H1 (cell line): ENCODE measurements around the gene SEZ6L. TPM values are rescaled to one million over a fixed set of nuclear protein-coding genes. Genes with fewer than 3 reads are reported as not detected.

Experiments
- CTCF ChIA-PET: fragments of 300-600 bp; sonication (Branson Sonifier 250); formaldehyde crosslinking; loops from one replicate; lab custom pipeline; 2021; ENCODE audit not compliant: partially characterized antibody; lab: Charles Lee
- POLR2A ChIA-PET: fragments of 300-600 bp; sonication (Branson Sonifier 250); formaldehyde crosslinking; loops from one replicate; lab custom pipeline; 2021; ENCODE audit warnings: inconsistent platforms; ENCODE audit not compliant: partially characterized antibody; lab: Charles Lee
- DNase-seq, 2 experiments: peaks; one replicate each; pipeline versions ENCODE4 v3.0.0 to v3.0.0-alpha.2; 2010 to 2022; ENCODE audit warnings: low spot score in 2 of 2, low read depth in 1 of 2, mixed read lengths in 1 of 2
- FAIRE-seq: peaks from 2 replicates; lab custom pipeline; 2011; peaks lifted over from hg19 to GRCh38; lab: Jason Lieb, UNC
- H2AFZ ChIP-seq: 2 replicates; pipeline ENCODE4 v1.8.1; 2012; ENCODE audit warnings: low read length, inconsistent platforms
- H2AK5ac ChIP-seq: 2 replicates; pipeline ENCODE4 v1.6.1; 2013; ENCODE audit warnings: low read depth, low read length
- H2BK120ac ChIP-seq: replicated peaks from 2 replicates; pipeline ENCODE3; 2013; ENCODE audit warnings: low read depth, low read length, inconsistent platforms
- H2BK12ac ChIP-seq: 2 replicates; pipeline ENCODE4 v1.6.1; 2013; ENCODE audit warnings: low read depth, low read length
- H2BK15ac ChIP-seq: 2 replicates; pipeline ENCODE4 v1.6.1; 2013; ENCODE audit warnings: low read length
- H2BK20ac ChIP-seq: 2 replicates; pipeline ENCODE4 v1.6.1; 2013; ENCODE audit warnings: low read length
- H2BK5ac ChIP-seq: 2 replicates; pipeline ENCODE4 v1.6.1; 2013; ENCODE audit warnings: low read depth, low read length
- H3K14ac ChIP-seq: 2 replicates; pipeline ENCODE4 v1.6.1; 2013; ENCODE audit warnings: inconsistent platforms; ENCODE audit not compliant: insufficient read length
- H3K18ac ChIP-seq: 2 replicates; pipeline ENCODE4 v1.6.1; 2013; ENCODE audit warnings: low read length; ENCODE audit errors: extremely low read depth
- H3K23ac ChIP-seq: 2 replicates; pipeline ENCODE4 v1.6.1; 2013; ENCODE audit warnings: inconsistent platforms; ENCODE audit not compliant: insufficient read length
- H3K23me2 ChIP-seq: 2 replicates; pipeline ENCODE4 v1.6.1; 2013; ENCODE audit warnings: low read depth, low read length
- H3K27ac ChIP-seq: 2 replicates; pipeline ENCODE4 v1.6.1; 2011; ENCODE audit warnings: low read depth, low read length, inconsistent platforms
- H3K27me3 ChIP-seq, 4 experiments: replicated peaks in 1 of 4; 1 replicate in 1 of 4; 2 replicates in 3 of 4; pipeline versions ENCODE4 v1.6.1 to v1.8.1; 2011 to 2013; ENCODE audit warnings: low read length in 3 of 4, mild to moderate bottlenecking in 3 of 4, inconsistent platforms in 2 of 4, mixed read lengths in 2 of 4, moderate library complexity in 1 of 4; ENCODE audit not compliant: control insufficient read depth in 3 of 4, insufficient read depth in 3 of 4; ENCODE audit errors: extremely low read depth in 1 of 4
- H3K36me3 ChIP-seq, 4 experiments: 2 replicates each; pipeline versions ENCODE4 v1.6.1 to v1.8.1; 2011 to 2013; ENCODE audit warnings: mild to moderate bottlenecking in 4 of 4, low read length in 3 of 4, moderate library complexity in 2 of 4, control low read depth in 1 of 4, inconsistent platforms in 1 of 4; ENCODE audit not compliant: insufficient read depth in 4 of 4, control insufficient read depth in 2 of 4
- H3K4ac ChIP-seq: replicated peaks from 2 replicates; pipeline ENCODE3; 2013; ENCODE audit warnings: low read length, low read depth, mixed read lengths, inconsistent platforms; ENCODE audit not compliant: insufficient read length
- H3K4me1 ChIP-seq, 4 experiments: replicated peaks in 1 of 4; 1 replicate in 1 of 4; 2 replicates in 3 of 4; pipeline versions ENCODE4 v1.6.1 to v1.8.1; 2011 to 2013; ENCODE audit warnings: low read length in 3 of 4, inconsistent platforms in 2 of 4, mixed read lengths in 1 of 4; ENCODE audit not compliant: insufficient read depth in 4 of 4, control insufficient read depth in 3 of 4
- H3K4me2 ChIP-seq, 2 experiments: 2 replicates each; pipeline versions ENCODE4 v1.6.1 to v1.8.1; 2011 to 2013; ENCODE audit warnings: low read depth in 2 of 2, low read length in 2 of 2, control low read depth in 1 of 2, inconsistent platforms in 1 of 2, mild to moderate bottlenecking in 1 of 2; ENCODE audit not compliant: insufficient read depth in 1 of 2
- H3K4me3 ChIP-seq, 4 experiments: fragments of 200-600, 300-600 bp in 1 of 4; sonication (generic), shearing (Covaris generic), sonication (Bioruptor Twin) in 1 of 4; 2 replicates each; pipeline versions ENCODE4 v1.5.1 to v1.8.1; 2011 to 2016; ENCODE audit warnings: low read length in 4 of 4, low read depth in 3 of 4, control low read depth in 2 of 4, inconsistent platforms in 2 of 4, mild to moderate bottlenecking in 2 of 4, mixed read lengths in 1 of 4, moderate library complexity in 1 of 4; ENCODE audit not compliant: insufficient read depth in 2 of 4; ENCODE audit errors: extremely low read depth in 1 of 4
- H3K56ac ChIP-seq: replicated peaks from 2 replicates; pipeline ENCODE3; 2013; ENCODE audit warnings: low read depth, mild to moderate bottlenecking, mixed read lengths, low read length, inconsistent platforms; ENCODE audit not compliant: insufficient read length
- H3K79me1 ChIP-seq: 2 replicates; pipeline ENCODE4 v1.6.1; 2013; ENCODE audit warnings: low read depth, low read length, control low read depth
- H3K79me2 ChIP-seq, 2 experiments: 2 replicates each; pipeline versions ENCODE4 v1.6.1 to v1.8.1; 2012 to 2013; ENCODE audit warnings: low read length in 2 of 2, mild to moderate bottlenecking in 2 of 2, inconsistent platforms in 1 of 2; ENCODE audit not compliant: insufficient read depth in 2 of 2, control insufficient read depth in 1 of 2
- H3K9ac ChIP-seq, 4 experiments: replicated peaks in 1 of 4; 1 replicate in 1 of 4; 2 replicates in 3 of 4; pipeline versions ENCODE4 v1.6.1 to v1.8.1; 2011 to 2013; ENCODE audit warnings: low read depth in 3 of 4, low read length in 3 of 4, control low read depth in 2 of 4, mild to moderate bottlenecking in 2 of 4, moderate library complexity in 2 of 4, inconsistent platforms in 1 of 4; ENCODE audit errors: extremely low read depth in 1 of 4
- H3K9me3 ChIP-seq, 2 experiments: 2 replicates each; pipeline versions ENCODE4 v1.6.1 to v1.8.1; 2012 to 2013; ENCODE audit warnings: mild to moderate bottlenecking in 2 of 2, moderate library complexity in 2 of 2, control low read depth in 1 of 2, inconsistent platforms in 1 of 2, low read depth in 1 of 2, low read length in 1 of 2, mixed read lengths in 1 of 2; ENCODE audit not compliant: insufficient read depth in 2 of 2
- H4K20me1 ChIP-seq, 2 experiments: replicated peaks in 1 of 2; 2 replicates each; pipeline versions ENCODE3 to v1.8.1; 2011 to 2013; ENCODE audit warnings: inconsistent platforms in 2 of 2, low read length in 2 of 2, mild to moderate bottlenecking in 1 of 2; ENCODE audit not compliant: insufficient read depth in 2 of 2, control insufficient read depth in 1 of 2
- H4K5ac ChIP-seq: 2 replicates; pipeline ENCODE4 v1.6.1; 2013; ENCODE audit warnings: low read length, low read depth, mixed read lengths, inconsistent platforms; ENCODE audit not compliant: insufficient read length
- H4K8ac ChIP-seq: 2 replicates; pipeline ENCODE4 v1.8.0; 2013; ENCODE audit warnings: mild to moderate bottlenecking, moderate library complexity, low read length, inconsistent platforms; ENCODE audit not compliant: insufficient read depth; ENCODE audit errors: extremely low read depth
- H4K91ac ChIP-seq: replicated peaks from 2 replicates; pipeline ENCODE3; 2013; ENCODE audit warnings: low read length, mixed read lengths, inconsistent platforms; ENCODE audit not compliant: insufficient read length
- ATF3 ChIP-seq: IDR thresholded peaks from 2 replicates; pipeline ENCODE4 v1.6.1; 2011; ENCODE audit warnings: low read depth, mild to moderate bottlenecking, low read length; ENCODE audit not compliant: insufficient read depth
- BRCA1 ChIP-seq: IDR thresholded peaks from 2 replicates; pipeline ENCODE4 v1.6.1; 2012; ENCODE audit warnings: low read depth, low read length, improper control_type of control experiment
- CHD1 ChIP-seq: IDR thresholded peaks from 2 replicates; pipeline ENCODE4 v1.6.1; 2012; ENCODE audit warnings: low read depth, low read length, improper control_type of control experiment
- CTCF ChIP-seq, 3 experiments: IDR thresholded peaks; 1 replicate in 2 of 3; 2 replicates in 1 of 3; pipeline versions ENCODE4 v1.5.1 to v1.6.1; 2011; ENCODE audit warnings: low read length in 3 of 3, mild to moderate bottlenecking in 3 of 3, inconsistent platforms in 2 of 3, low read depth in 1 of 3, moderate library complexity in 1 of 3; ENCODE audit not compliant: insufficient read depth in 1 of 3; ENCODE audit errors: control extremely low read depth in 1 of 3
- EP300 ChIP-seq, 2 experiments: IDR thresholded peaks; 1 replicate in 1 of 2; 2 replicates in 1 of 2; pipeline ENCODE4 v1.6.1; 2011 to 2012; ENCODE audit warnings: low read depth in 2 of 2, low read length in 2 of 2, mild to moderate bottlenecking in 2 of 2, borderline replicate concordance in 1 of 2, inconsistent platforms in 1 of 2, moderate library complexity in 1 of 2
- KDM4A ChIP-seq: IDR thresholded peaks from one replicate; pipeline ENCODE4 v1.7.1; 2012; ENCODE audit warnings: low read depth, mild to moderate bottlenecking, moderate library complexity, low read length, inconsistent platforms; ENCODE audit not compliant: severe bottlenecking
- MAX ChIP-seq: IDR thresholded peaks from 2 replicates; pipeline ENCODE4 v1.6.1; 2012; ENCODE audit warnings: inconsistent platforms
- RBBP5 ChIP-seq: IDR thresholded peaks from 2 replicates; pipeline ENCODE4 v1.7.1; 2012; ENCODE audit warnings: low read depth, mild to moderate bottlenecking, inconsistent platforms, low read length, moderate library complexity, borderline replicate concordance
- RNF2 ChIP-seq: fragments of 200-900, 300-1000 bp; sonication (generic); IDR thresholded peaks from 2 replicates; pipeline ENCODE4 v1.7.1; 2016; ENCODE audit warnings: borderline replicate concordance, low read depth, mild to moderate bottlenecking, antibody characterized with exemption, low read length; ENCODE audit not compliant: poor library complexity, severe bottlenecking; ENCODE audit errors: missing control alignments
- WGBS, 2 experiments: shearing (Covaris generic) in 1 of 2; methylation state at CpG; one replicate each; pipeline versions ENCODE4 v1.1.6 to v1.1.7; 2013 to 2015; ENCODE audit warnings: low lambda C conversion rate in 2 of 2, mixed read lengths in 2 of 2, inconsistent platforms in 1 of 2, low coverage in 1 of 2, missing lambda C conversion rate in 1 of 2; ENCODE audit not compliant: insufficient replicate concordance in 2 of 2, insufficient coverage in 1 of 2, insufficient read length in 1 of 2; ENCODE audit errors: extremely low coverage in 1 of 2, missing lambda C conversion rate in 1 of 2; 5-methylcytosine and 5-hydroxymethylcytosine counted together
- polyA plus RNA-seq, 7 experiments: library from polyadenylated mRNA; depleted of rRNA in 3 of 7; stranded (reverse) in 5 of 7; unstranded in 2 of 7; fragments of >200 nt in 5 of 7; fragments of 200-250 nt in 2 of 7; gene quantifications; 1 replicate in 5 of 7; 2 replicates in 1 of 7; 4 replicates in 1 of 7; pipeline versions ENCODE4 v1.2.1 to v1.2.3, GENCODE V29; 2011 to 2013; ENCODE audit warnings: missing spikeins in 2 of 7, mixed read lengths in 2 of 7
- total RNA-seq: library from RNA; stranded (reverse); fragmentation: NEBNext Ultra II Directional; extraction: Animal tissue kit (Norgen Biotek cat#: 25700); gene quantifications from 2 replicates; pipeline ENCODE4 v1.2.1, GENCODE V29; 2021

Gene SEZ6L
- total and polyA plus RNA-seq, 2 of the 8 experiments (the other 6 are each of a cell fraction or from before 2014, with no cell fraction given): 0.06 to 0.33 TPM

- no peak overlapping the region for H3K4ac ChIP-seq
- H3K79me1 ChIP-seq: no peaks in the 10 kb centered on the region
- no peak overlapping the region for H2BK15ac ChIP-seq
- no peaks in the 10 kb centered on the region for H3K9me3 ChIP-seq
- H2BK120ac ChIP-seq: no peak overlapping the region
- no peak overlapping the region for H4K8ac ChIP-seq
- no peak overlapping the region for H2AFZ ChIP-seq
- ChIA-PET POLR2A (interaction anchor here (1.2 kb wide), 1 partner anchor 126 kb away, joined by 3 read pairs; the partner anchor contains the start of genes HPS4 and SRRD), CTCF (interaction anchor here (0.8 to 2.4 kb wide), 6 partner anchors 26 to 584 kb away, joined by 3 to 13 read pairs (median 4); no protein-coding TSS in a partner anchor)
- FAIRE-seq (no peak), DNase-seq (no peak)
- WGBS, 2 experiments: 81% methylated on average over 2 of the region's 2 CpGs; no CpG with 5 or more reads in 1 of the 2 experiments
- no peak overlapping the region for H4K5ac ChIP-seq
- H4K20me1 ChIP-seq: no peaks in the 10 kb centered on the region
- no peak overlapping the region for H2BK20ac ChIP-seq
- no peak overlapping the region for H3K4me2 ChIP-seq
- H3K23ac ChIP-seq: no peak overlapping the region
- no peak overlapping the region for H3K18ac ChIP-seq
- no peak overlapping the region for H2BK12ac ChIP-seq
- no peak overlapping the region for H3K14ac ChIP-seq
- no peaks in the 10 kb centered on the region for H3K79me2 ChIP-seq
- H3K4me3 ChIP-seq: no peak overlapping the region
- no peak overlapping the region for H4K91ac ChIP-seq
- no peaks in the 10 kb centered on the region for H3K36me3 ChIP-seq
- no peak overlapping the region for H3K9ac ChIP-seq
- H3K4me1 ChIP-seq: peaks cover 0 to 4% (median under 1%) of the 10 kb centered on the region in 4 experiments; a peak in 2 of 7 replicates
- H3K27me3 ChIP-seq: no peaks in the 10 kb centered on the region
- H3K23me2 ChIP-seq: peaks cover 2% of the 10 kb centered on the region; the same call in 1 of the 2 replicates
- no peak overlapping the region for H2AK5ac ChIP-seq
- no peak overlapping the region for H2BK5ac ChIP-seq
- no peak overlapping the region for H3K27ac ChIP-seq
- no peak overlapping the region for H3K56ac ChIP-seq
- TF ChIP-seq CHD1 (no peak), RBBP5 (no peak), ATF3 (no peak), MAX (no peak), KDM4A (no peak), CTCF (IDR thresholded peaks at IDR 0.05; ENCODE audit: control extremely low read depth in 1 of 3, insufficient read depth in 1 of 3, low read depth in 1 of 3, low read length in 3 of 3) (no peak), BRCA1 (no peak), EP300 (IDR thresholded peaks at IDR 0.05; ENCODE audit: borderline replicate concordance in 1 of 2, low read depth in 2 of 2, low read length in 2 of 2) (no peak), RNF2 (no peak)
Measured at GRCh38 chr22:26357281-26357680, 188.0 kb downstream of the SEZ6L start.
